Measurements from ENCODE around the gene ZFPM1. TPM values are rescaled to one million over a fixed set of nuclear protein-coding genes. Genes with fewer than 3 reads are reported as not detected.

The ZFPM1 gene
- total RNA-seq, 1 experiment from 2014 or later, result 5.0 TPM

DNA sequence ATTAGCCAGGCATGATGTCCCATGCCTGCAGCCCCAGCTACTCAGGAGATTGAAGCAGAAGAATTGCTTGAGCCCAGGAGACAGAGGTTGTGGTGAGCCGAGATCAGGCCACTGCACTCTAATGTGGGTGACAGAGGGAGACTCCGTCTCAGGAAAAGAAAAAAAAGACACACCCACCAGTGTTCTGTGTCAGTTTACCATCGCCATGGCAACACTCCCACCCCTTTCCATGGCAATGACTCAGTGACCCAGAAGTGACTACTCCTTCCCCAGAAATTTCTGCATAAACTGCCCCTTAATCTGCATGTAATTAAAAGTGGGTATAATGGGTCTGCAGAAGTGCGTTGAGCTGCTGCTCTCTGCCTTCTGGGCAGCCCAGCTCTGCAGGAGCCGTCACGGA is 113.1 kb downstream of the ZFPM1 start:
- Mint-ChIP-seq H3K4me3 (ENCODE audit: unreplicated experiment) (no peak overlapping the region), H3K27ac (ENCODE audit: low read depth, unreplicated experiment) (no peak overlapping the region), H3K4me1 (ENCODE audit: insufficient read depth, unreplicated experiment) (no peaks in the 10 kb centered on the region), H3K36me3 (ENCODE audit: insufficient read depth, unreplicated experiment) (no peaks in the 10 kb centered on the region), H3K27me3 (ENCODE audit: insufficient read depth, unreplicated experiment) (no peaks in the 10 kb centered on the region), H3K9me3 (ENCODE audit: unreplicated experiment) (no peaks in the 10 kb centered on the region)
- BruUV-seq (replicated peaks), result no TSS peak
- ChIA-PET POLR2A (no interaction called here), CTCF (no interaction called here)
- no peak for TF ChIP-seq CTCF (IDR thresholded peaks at IDR 0.05; ENCODE audit: unreplicated experiment)
- intact Hi-C loops (cut with micrococcal nuclease), result no loop called here
- peak; percentile 12 for DNase-seq (ENCODE audit: unreplicated experiment)

GRCh38 chr16:88568710-88569613 is 115.9 kb downstream of the ZFPM1 start:
- intact Hi-C loops (cut with micrococcal nuclease), result no loop called here
- Mint-ChIP-seq H3K4me1 (ENCODE audit: insufficient read depth, unreplicated experiment) (no peaks in the 10 kb centered on the region), H3K27ac (ENCODE audit: low read depth, unreplicated experiment) (peak overlapping the region; percentile 75), H3K27me3 (ENCODE audit: insufficient read depth, unreplicated experiment) (no peaks in the 10 kb centered on the region), H3K4me3 (ENCODE audit: unreplicated experiment) (peak overlapping the region; percentile 80), H3K36me3 (ENCODE audit: insufficient read depth, unreplicated experiment) (peaks cover 1% of the 10 kb centered on the region), H3K9me3 (ENCODE audit: unreplicated experiment) (no peaks in the 10 kb centered on the region)
- TF ChIP-seq CTCF (IDR thresholded peaks at IDR 0.05; ENCODE audit: unreplicated experiment), result no peak
- no peak for DNase-seq (ENCODE audit: unreplicated experiment)
- ChIA-PET CTCF (interaction anchor here (0.7 to 0.8 kb wide), 2 partner anchors 92 to 125 kb away, joined by 3 to 4 read pairs; no protein-coding TSS in a partner anchor), POLR2A (interaction anchor here (2.6 kb wide), 1 partner anchor 617 kb away, joined by 14 read pairs; the partner anchor contains the start of gene BANP)
- BruUV-seq (replicated peaks), result no TSS peak

DNA sequence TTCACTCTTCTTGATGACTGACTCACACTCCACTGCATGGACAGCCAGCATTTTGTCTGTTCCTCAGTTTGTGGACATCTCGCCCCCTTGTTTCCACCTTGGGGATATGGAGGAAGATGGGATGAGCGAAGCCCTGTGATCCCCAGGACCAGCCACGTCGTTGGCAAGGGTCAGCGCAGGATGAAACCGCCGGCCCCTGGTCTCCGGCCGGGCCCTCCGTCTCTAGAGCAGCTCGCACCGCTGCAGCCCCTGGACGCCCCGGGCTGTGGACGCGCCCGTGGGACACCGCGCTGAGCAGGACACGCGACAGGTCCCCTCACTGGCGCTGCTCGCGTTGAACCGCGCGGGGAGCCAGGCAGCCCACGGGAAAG is 116.5 kb downstream of the ZFPM1 start:
- Mint-ChIP-seq H3K27ac (ENCODE audit: low read depth, unreplicated experiment) (peak overlapping the region; percentile 75), H3K36me3 (ENCODE audit: insufficient read depth, unreplicated experiment) (peaks cover 6% of the 10 kb centered on the region), H3K4me3 (ENCODE audit: unreplicated experiment) (peak overlapping the region; percentile 80), H3K4me1 (ENCODE audit: insufficient read depth, unreplicated experiment) (no peaks in the 10 kb centered on the region), H3K27me3 (ENCODE audit: insufficient read depth, unreplicated experiment) (no peaks in the 10 kb centered on the region), H3K9me3 (ENCODE audit: unreplicated experiment) (no peaks in the 10 kb centered on the region)
- ChIA-PET CTCF (interaction anchor here (0.6 to 0.7 kb wide), 4 partner anchors 30 to 607 kb away, joined by 3 to 4 read pairs (median 4); no protein-coding TSS in a partner anchor), POLR2A (interaction anchor here (0.8 to 2.6 kb wide), 13 partner anchors 9 to 804 kb away, joined by 3 to 14 read pairs (median 5); partner anchors contain the start of genes BANP, CTU2, KLHDC4 and RNF166)
- intact Hi-C loops (cut with micrococcal nuclease), result no loop called here
- no peak for TF ChIP-seq CTCF (IDR thresholded peaks at IDR 0.05; ENCODE audit: unreplicated experiment)
- BruUV-seq (replicated peaks), result TSS peak; percentile 71
- peak; percentile 2 for DNase-seq (ENCODE audit: unreplicated experiment)

DNA sequence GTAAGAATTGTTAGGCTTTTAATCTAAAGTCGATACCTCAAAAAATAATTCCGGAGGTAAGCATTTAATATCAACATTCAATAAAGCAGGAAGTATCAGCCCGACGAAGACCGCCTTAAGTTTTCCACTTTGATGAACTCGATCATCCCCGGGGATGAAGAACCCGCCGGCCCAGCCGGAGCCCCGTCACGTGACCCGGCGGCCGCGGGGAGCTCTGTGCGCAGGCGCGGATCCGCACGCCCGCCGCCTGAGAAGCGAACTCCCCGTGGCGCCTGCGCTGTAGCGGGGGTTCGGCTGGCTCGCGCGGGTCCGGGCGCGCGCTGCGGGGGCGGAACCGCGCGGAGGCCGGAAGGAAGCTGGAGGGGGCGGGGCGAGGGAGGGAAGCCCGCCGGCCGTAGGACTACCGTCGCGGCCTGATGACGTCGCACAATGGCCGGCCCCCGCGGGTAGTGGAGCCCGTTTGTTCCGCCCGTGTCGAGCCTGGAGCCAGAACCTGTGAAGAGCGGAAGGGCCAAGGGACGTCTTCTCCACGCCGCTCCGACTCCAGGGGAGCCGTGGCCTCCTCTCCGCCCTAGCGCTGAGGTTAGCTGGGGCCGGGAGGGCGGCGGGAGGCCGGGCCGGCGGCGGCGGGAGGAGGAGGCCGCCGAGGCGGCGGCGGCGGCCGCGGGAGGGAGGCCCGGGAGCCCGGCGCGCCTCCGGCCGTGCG is 117.1 kb downstream of the ZFPM1 start, which contains the start of gene ZC3H18:
ZC3H18 (plus strand) TSS at position 419 of the 706 bp plus-strand sequence. CDS start 6,721 bp downstream, outside the sequence.
- no peaks in the 10 kb centered on the region for H3K9me3 Mint-ChIP-seq (ENCODE audit: unreplicated experiment)
- H3K27ac Mint-ChIP-seq (ENCODE audit: low read depth, unreplicated experiment), result peak within 1 kb of the TSS; percentile 75
- intact Hi-C loops (cut with micrococcal nuclease), result no loop called here
- peaks cover 12% of the 10 kb centered on the region for H3K36me3 Mint-ChIP-seq (ENCODE audit: insufficient read depth, unreplicated experiment)
- H3K4me1 Mint-ChIP-seq (ENCODE audit: insufficient read depth, unreplicated experiment), result no peaks in the 10 kb centered on the region
- CTCF ChIA-PET, result interaction anchor here (0.5 to 1.1 kb wide), 7 partner anchors 8 to 793 kb away, joined by 3 to 4 read pairs (median 3); no protein-coding TSS in a partner anchor
- TF ChIP-seq CTCF (IDR thresholded peaks at IDR 0.05; ENCODE audit: unreplicated experiment), result no peak
- no peaks in the 10 kb centered on the region for H3K27me3 Mint-ChIP-seq (ENCODE audit: insufficient read depth, unreplicated experiment)
- peak; percentile 95 for DNase-seq (ENCODE audit: unreplicated experiment)
- H3K4me3 Mint-ChIP-seq (ENCODE audit: unreplicated experiment), result peak within 1 kb of the TSS; percentile 80
- BruUV-seq (replicated peaks), result no TSS peak
- POLR2A ChIA-PET, result interaction anchor here (0.5 to 2.6 kb wide), 24 partner anchors 9 to 804 kb away, joined by 3 to 14 read pairs (median 4); partner anchors contain the start of genes BANP, CTU2, KLHDC4 and PIEZO1
